Measurements from ENCODE around the gene C3orf33.
"Not testable (repeated sequence)": the region's sequence is repeated elsewhere in the genome, so short reads cannot be mapped to it uniquely, and the experiment has no call there.

The C3orf33 gene

GRCh38 chr3:155805802-155806618 lies at the start of gene C3orf33:
C3orf33 (minus strand) TSS chr3:155806278; CDS start chr3:155806252, 26 bp downstream.
- DNase-seq = peak; percentile 51

DNA sequence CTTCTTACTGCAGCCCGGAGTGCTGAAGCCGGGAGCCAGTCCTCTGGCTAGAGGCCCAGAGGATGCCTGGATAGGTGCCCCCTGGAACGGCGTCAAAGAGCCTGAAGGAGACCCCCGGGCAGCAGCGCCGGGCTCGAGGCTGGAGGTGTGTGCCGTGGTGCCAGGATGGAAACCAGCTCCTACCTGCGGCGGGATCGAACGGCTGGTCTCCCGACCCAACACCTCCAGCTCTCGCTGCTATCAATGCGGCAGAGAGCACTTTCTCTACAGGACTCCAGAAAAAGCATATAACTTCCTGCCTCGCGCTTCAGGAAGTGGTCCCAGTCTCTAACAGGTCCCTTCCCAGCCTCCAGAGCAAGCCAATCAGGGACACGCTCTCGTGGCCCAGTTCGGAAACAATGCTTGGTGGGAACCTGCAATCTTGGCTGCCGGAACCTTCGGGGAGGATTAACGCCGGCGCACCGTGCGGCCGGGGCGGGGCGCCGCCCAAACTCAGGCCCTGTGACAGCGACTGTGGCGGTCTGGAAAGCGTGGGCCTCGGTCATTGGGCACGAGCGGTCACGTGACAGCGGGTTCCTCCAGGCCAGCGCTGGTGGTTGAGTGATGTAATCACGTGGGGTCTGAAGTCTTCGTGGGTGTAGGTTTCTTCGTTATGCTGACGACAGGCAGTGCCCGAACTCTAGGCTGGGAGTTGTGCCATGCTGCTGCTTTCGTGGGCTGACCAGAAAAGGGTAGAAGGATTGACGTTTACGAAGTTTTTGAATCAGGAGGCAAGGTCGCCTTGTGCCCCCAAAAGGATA lies 48.3 kb upstream of the C3orf33 start, which contains the start of gene SLC33A1:
TSS of gene SLC33A1 (minus strand) at position 287 of the 800 bp plus-strand sequence. CDS start 430 bp downstream, outside the sequence.
- peak; percentile 99 for DNase-seq

DNA sequence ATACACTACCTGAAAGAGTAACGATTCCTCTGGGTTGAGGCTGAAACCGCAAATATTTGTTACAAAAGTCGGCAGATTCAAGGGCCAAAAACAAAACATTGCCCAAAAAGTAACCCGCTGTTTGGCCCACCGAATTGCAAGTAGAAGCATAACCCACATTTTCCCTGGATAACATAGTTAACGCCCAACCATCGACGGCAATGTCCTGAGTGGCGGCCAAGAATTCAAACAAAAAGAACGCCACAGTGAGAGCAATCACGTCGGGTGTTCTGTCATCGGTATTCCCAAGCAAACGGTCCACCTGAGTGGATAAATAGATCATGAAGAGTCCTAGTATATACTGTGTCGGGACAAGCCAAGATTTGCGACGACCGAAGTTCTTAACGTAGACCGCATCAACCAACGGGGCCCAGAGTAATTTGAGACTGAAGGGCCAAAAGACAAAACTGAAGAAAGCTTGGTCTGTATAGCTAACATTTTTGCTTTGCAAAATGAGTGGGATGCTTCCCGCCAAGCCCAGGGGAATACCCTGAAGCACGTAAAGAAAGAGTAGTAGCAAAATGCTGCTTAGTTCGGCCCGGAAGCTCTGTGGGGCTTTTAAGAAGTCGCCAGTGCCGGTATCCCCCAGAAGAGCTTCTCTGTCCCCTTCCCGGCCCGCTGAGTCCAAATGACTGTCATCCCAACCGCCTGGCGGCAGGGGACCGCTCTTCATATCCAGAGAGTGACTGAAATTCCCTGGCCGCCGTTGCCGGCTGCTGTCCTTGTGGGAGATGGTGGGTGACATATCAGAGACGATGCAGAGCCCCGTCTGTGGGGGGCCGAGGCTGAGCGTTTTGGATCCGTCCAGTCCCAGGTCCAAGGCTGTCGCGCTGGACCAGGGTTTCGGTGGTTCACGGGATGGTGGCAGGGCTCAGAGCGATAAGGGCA lies 47.4 kb upstream of the C3orf33 start:
- DNase-seq = no peak

DNA sequence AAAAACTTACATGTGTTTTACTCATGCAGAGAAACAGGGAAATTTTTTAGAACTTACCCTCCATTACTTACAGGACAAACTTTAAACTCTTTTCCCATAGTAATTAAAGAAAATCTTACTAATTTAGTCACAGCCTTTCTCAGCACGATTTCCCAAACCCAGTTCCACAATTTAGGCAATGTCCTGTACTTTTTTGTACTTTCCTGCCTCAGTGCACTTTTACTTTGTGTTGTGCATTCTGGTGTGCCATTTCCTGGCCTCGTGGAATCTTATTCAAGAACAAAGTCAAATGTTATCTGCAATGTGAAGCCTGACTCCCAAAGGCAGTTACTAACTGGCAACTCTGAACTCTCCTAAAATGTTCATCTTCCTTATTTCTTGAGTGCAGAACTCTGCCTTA lies 46.3 kb upstream of the C3orf33 start:
- no peak for DNase-seq

DNA sequence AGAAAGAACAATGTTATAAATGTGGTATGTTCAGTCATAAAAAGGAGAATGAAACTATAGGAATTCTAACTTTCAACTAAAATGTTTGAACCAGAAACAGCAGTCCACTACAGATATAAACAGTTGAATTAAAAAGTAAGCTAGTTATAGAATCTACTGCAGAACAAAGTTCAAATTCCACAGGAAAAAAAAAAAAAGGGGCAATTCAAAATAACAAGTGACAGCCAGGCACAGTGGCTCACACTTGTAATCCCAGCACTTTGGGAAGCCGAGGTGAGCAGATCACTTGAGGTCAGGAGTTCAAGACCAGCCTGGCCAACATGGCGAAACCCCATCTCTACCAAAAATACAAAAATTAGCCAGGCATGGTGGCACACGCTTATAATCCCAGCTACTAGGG lies 43.3 kb upstream of the C3orf33 start:
- not testable (repeated sequence) for DNase-seq

DNA sequence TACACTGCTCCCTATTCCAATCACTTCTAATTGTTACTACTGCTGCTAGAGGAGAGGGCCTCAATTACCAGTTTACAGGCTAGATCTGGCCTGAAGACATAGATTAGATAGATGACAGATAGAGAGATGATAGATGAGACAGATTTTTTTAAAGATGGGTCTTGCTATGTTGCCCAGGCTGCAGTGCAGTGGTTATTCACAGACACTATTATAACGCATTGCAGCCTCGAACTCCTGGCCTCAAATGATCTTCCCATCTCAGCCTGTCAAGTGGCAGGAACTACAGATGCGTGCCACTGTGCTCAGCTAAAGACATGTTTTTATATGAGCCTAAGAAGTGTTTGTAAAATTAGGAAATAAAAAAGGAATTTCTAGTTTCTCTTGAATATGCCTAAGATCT lies 41.9 kb upstream of the C3orf33 start:
- DNase-seq = no peak

GRCh38 chr3:155846119-155846518 lies 40.0 kb upstream of the C3orf33 start:
- DNase-seq = no peak

- DNase-seq = no peak
These were observed 37.5 kb upstream of the C3orf33 start for GRCh38 chr3:155843569-155843968.

- no peak for DNase-seq
These were observed 29.4 kb upstream of the C3orf33 start for GRCh38 chr3:155835341-155836071.

DNA sequence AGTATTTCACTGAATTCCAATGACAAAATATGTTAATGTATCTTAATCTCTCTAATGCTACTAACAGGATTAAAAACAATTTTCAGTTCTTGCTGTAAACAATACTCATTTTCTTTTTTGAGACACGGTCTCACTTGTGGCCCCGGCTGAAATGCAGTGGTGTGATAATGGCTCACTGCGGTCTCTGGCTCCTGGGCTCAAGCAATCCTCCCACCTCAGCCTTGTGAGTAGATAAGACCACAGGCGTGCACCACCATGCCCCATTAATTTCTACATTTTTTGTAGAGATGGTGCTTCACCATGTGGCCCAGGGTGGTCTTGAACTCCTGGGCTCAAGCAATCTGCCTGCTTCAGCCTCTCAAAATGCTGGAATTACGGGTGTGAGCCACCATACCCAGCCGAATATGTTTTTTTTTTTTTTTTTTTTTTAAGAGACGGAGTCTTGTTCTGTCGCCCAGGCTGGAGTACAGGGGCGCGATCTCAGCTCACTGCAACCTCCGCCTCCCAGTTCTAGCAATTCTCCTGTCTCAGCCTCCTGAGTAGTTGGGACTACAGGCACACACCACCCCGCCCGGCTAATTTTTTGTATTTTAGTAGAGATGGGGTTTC lies 22.5 kb upstream of the C3orf33 start:
- not testable (repeated sequence) for DNase-seq

GRCh38 chr3:155815030-155815545 lies 9.0 kb upstream of the C3orf33 start:
- no peak for DNase-seq

DNA sequence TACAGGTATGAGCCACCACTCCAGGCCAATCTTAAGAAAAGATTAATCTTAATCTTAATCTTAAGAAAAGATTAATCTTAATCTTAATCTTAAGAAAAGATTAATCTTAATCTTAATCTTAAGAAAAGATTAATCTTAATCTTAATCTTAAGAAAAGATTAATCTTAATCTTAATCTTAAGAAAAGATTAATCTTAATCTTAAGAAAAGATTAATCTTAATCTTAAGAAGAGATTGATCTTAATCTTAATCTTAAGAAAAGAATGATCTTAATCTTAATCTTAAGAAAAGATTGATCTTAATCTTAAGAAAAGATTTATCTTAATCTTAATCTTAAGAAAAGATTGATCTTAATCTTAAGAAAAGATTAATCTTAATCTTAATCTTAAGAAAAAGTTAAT lies 7.1 kb upstream of the C3orf33 start:
- DNase-seq = not testable (repeated sequence)

DNA sequence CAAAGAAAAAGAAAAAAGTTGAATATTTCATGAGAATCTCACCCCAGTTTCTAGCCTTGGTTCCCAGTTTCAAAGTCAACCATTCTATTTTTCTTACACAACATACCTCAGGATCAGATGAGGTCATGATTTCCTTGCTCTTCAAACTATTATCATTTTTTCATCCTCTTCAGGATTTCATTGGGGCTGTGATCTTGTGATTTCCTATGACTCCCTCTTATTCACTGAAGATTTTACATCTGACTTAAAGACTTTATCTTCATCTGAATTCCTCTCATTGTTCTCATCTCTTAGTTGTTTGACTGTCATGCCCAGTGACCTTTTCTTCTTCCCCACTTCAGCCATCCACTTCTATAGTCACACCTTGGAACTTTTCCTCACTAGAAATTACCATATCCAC lies 3.1 kb upstream of the C3orf33 start:
- no peak for DNase-seq

DNA sequence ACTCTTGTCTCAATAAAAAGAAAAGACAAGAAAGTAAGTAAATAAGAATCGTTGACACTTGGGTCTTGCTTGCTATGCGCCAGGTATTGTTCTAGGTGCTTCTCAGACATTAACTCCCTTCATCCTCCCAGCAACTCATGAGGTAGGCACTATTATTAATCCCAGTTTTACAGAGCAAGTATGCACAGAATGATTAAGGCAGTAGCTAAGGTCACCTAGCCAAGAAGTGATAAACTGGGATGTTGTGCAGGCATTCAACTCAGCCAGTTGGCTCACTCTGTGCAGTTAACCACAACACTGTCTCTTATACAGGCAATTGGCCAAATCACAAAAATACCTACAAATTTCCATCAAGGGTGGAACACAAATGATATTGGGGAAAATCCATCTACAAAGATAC lies 1.7 kb upstream of the C3orf33 start:
- DNase-seq = no peak

- no peak for DNase-seq
These were observed 775 bp downstream of the C3orf33 start for GRCh38 chr3:155805204-155805801.

GRCh38 chr3:155804323-155804722 lies 1.8 kb downstream of the C3orf33 start:
- no peak for DNase-seq

DNA sequence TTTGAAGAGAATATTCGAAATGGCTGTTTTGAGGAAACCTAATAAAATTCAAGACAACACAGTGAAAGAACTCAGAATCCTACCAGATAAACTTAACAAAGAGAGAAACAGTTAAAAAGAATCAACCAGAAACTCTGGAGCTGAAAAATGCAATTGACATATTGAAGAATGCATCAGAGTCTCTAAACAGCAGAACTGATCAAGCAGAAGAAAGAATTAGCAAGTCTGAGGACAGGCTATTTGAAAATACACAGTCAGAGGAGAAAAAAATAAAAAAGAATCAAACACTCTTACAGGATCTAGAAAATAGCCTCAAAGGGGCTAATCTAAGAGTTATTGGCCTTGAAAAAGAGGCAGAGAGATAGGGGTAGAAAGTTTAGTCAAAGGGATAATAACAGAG lies 13.5 kb downstream of the C3orf33 start:
- DNase-seq = no peak

DNA sequence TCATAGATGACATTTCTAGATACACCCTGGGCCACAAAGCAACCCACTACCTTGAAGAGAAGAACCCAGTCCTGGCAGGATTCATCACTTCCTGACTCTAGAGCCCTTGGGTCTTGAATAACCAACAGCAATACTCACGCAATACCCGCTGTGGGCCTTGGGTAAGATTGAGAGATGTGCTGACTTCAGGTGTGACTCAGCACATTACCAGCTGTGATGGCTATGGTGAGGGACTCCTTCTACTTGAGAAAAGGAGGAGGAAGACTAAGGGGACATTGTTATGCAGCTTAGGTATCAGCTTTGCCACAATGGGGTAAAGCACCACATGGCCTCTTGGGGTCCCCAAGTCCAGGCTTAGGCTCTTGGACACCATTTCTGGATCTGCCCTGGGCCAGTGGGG lies 14.9 kb downstream of the C3orf33 start:
- peak; percentile 9 for DNase-seq

- DNase-seq = no peak
These were observed 15.7 kb downstream of the C3orf33 start for GRCh38 chr3:155790272-155790925.

DNA sequence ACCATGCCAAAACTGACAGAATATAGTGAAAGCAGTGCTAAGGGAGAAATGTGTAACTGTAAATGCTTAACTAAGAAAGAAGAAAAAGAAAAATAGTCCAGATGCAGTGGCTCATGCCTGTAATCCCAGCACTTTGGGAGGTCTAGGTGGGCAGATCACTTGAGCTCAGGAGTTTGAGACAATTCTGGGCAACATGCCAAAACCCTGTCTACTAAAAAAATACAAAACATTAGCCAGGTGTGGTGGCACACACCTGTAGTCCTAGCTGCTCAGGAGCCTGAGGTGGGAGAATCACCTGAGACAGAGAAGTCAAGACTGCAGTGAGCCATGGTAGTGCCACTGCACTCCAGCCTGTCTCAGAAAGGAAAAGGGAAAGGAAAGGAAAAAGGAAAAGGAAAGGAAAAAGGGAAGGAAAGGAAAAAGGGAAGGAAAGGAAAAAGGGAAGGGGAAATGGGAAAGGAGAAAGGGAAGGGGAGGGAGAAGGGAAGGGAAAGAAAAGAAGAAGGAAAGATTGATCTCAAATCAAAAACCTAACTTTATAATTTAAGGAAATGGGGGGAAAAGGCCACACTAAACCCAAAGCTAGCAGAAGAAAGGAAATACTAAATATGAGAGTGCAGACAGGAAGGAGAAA lies 20.3 kb downstream of the C3orf33 start:
- DNase-seq = no peak

Measured in fibroblast of skin of right quadriceps (primary cell).